Spleen (tissue), 11 donors: ENCODE results near the gene ZNF181. TPM values are rescaled to one million over a fixed set of nuclear protein-coding genes. Genes with fewer than 3 reads are reported as not detected.

Experiments used
- DNase-seq: peaks from one replicate; pipeline ENCODE4 v3.0.0-alpha.2; 2020
- H3K27ac ChIP-seq, 8 donors: fragments of 200-600 bp; sonication (generic) in 7 of 8; 1 replicate in 4 of 8; 2 replicates in 4 of 8; pipeline versions ENCODE4 v1.5.0 to v1.8.0; 2016 to 2021; ENCODE audit warnings: inconsistent platforms in 4 of 8, mild to moderate bottlenecking in 4 of 8, moderate library complexity in 1 of 8
- H3K27me3 ChIP-seq, 7 donors: fragments of 200-600 bp; sonication (generic) in 6 of 7; replicated peaks in 1 of 7; 1 replicate in 4 of 7; 2 replicates in 3 of 7; pipeline versions ENCODE4 v1.5.0 to v1.8.0; 2016 to 2021; ENCODE audit warnings: inconsistent platforms in 3 of 7, mild to moderate bottlenecking in 1 of 7
- H3K36me3 ChIP-seq, 6 donors: fragments of 200-600 bp; sonication (generic) in 5 of 6; 1 replicate in 4 of 6; 2 replicates in 2 of 6; pipeline versions ENCODE4 v1.5.0 to v1.8.0; 2016 to 2021; ENCODE audit warnings: inconsistent platforms in 2 of 6
- H3K4me1 ChIP-seq, 6 donors: fragments of 200-600 bp; sonication (generic) in 5 of 6; 1 replicate in 3 of 6; 2 replicates in 3 of 6; pipeline versions ENCODE4 v1.5.0 to v1.8.0; 2016 to 2021; ENCODE audit warnings: inconsistent platforms in 3 of 6
- H3K4me3 ChIP-seq, 8 donors: fragments of 200-600 bp; sonication (generic) in 7 of 8; 1 replicate in 4 of 8; 2 replicates in 4 of 8; pipeline versions ENCODE4 v1.5.0 to v1.8.0; 2016 to 2021; ENCODE audit warnings: inconsistent platforms in 4 of 8, mild to moderate bottlenecking in 4 of 8, moderate library complexity in 2 of 8
- H3K9me3 ChIP-seq, 8 donors: fragments of 200-600 bp; sonication (generic) in 7 of 8; 1 replicate in 4 of 8; 2 replicates in 4 of 8; pipeline versions ENCODE4 v1.5.0 to v1.8.0; 2016 to 2021; ENCODE audit warnings: inconsistent platforms in 4 of 8
- CTCF ChIP-seq, 11 experiments: fragments of 200-600 bp in 7 of 11; fragments of 450-650 bp in 4 of 11; sonication (generic) in 4 of 11; IDR thresholded peaks in 8 of 11; conservative IDR thresholded peaks in 3 of 11; 1 replicate in 7 of 11; 2 replicates in 4 of 11; pipeline versions ENCODE4 v1.4.0 to v1.8.0; 2016 to 2021; ENCODE audit warnings: antibody characterized with exemption in 11 of 11, inconsistent platforms in 4 of 11, mild to moderate bottlenecking in 1 of 11
- POLR2A ChIP-seq, 3 donors: fragments of 450-650 bp; IDR thresholded peaks; one replicate each; pipeline ENCODE4 v1.5.1; 2017; ENCODE audit warnings: antibody characterized with exemption in 3 of 3, mild to moderate bottlenecking in 1 of 3
- POLR2AphosphoS5 ChIP-seq, 3 donors: sonication (generic); formaldehyde crosslinking; IDR thresholded peaks; one replicate each; pipeline ENCODE4 v1.5.1; 2017; ENCODE audit warnings: antibody characterized with exemption in 3 of 3
- WGBS, 5 donors: extraction: QIAGEN DNeasy Blood & Tissue Kit in 3 of 5; methylation state at CpG; one replicate each; pipeline versions ENCODE4 v1.1.5 to v1.1.7; 2013 to 2018; 5-methylcytosine and 5-hydroxymethylcytosine counted together
- intact Hi-C: fragments of 100-400 bp; cut with DNase I; formaldehyde crosslinking; loops from one replicate; pipeline ENCODE4 v1.15.0; 2023; ENCODE audit warnings: low total_unique reads
- polyA plus RNA-seq, 3 donors: library from polyadenylated mRNA; stranded (reverse); fragments of 200-250 nt; gene quantifications; one replicate each; pipeline ENCODE4 v1.2.1, GENCODE V29; 2013
- total RNA-seq, 7 donors: library from RNA; depleted of rRNA in 3 of 7; stranded (reverse); fragments of >200 nt in 3 of 7; fragmentation: NEBNext Ultra II Directional in 4 of 7; extraction: Animal tissue kit (Norgen Biotek cat#: 25700) in 4 of 7; gene quantifications; one replicate each; pipeline versions ENCODE4 v1.1.0 to v1.2.1, GENCODE V29; 2016 to 2021
- donor health status: healthy with polysubstance abuse.
- donor health status: DM: no; HTN: no; CAD: no; lungs with moderate emphysema.
- donor health status: DM: no; HTN: no; CAD: no.
- donor health status: Bipolar disorder and iron deficiency.
- donor health status: healthy.
- donor health status: DM: no; HTN: no; CAD: no.
- donor health status: DM: yes; HTN: yes; CAD: no.

Gene ZNF181
- total and polyA plus RNA-seq, 10 donors, result 6.8 to 36.5 (median 12.7) TPM

DNA sequence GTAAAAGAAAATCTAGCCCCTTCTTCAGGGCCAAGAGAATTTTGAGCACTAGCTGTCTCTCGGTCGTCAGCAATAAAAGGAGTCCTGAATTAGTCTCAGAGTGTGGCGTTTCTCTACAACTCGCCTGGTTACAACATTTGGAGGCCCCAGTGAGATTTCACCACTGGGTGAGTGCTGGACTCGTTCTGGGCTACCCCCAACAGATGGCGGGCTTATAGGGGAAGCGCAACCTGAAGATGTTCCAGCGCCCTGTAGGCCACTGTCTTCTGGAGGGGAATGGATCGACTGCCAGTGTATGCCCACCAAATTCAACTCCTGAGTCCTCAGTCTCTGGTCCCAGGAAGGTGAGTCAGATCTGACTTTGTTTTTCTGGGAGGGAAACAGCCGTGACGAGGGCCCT lies 11.7 kb upstream of the ZNF181 start:
- intact Hi-C loops, result no loop called here
- no peak overlapping the region for H3K4me3 ChIP-seq
- H3K9me3 ChIP-seq, result no peaks in the 10 kb centered on the region
- 54 to 73% (median 64%) methylated on average over 9 to 11 of the region's 11 CpGs for WGBS, 5 donors
- no peak for TF ChIP-seq POLR2AphosphoS5 (IDR thresholded peaks at IDR 0.05)
- no peak for TF ChIP-seq CTCF (IDR thresholded peaks at IDR 0.05 in 8 of 11, conservative IDR thresholded peaks at IDR 0.05 in 3 of 11)
- TF ChIP-seq POLR2A (IDR thresholded peaks at IDR 0.05), result no peak
- DNase-seq, result no peak
- peaks cover 0 to 23% (median 0%) of the 10 kb centered on the region in 7 donors for H3K27me3 ChIP-seq
- no peaks in the 10 kb centered on the region for H3K4me1 ChIP-seq
- H3K36me3 ChIP-seq, result no peaks in the 10 kb centered on the region
- H3K27ac ChIP-seq, result no peak overlapping the region

DNA sequence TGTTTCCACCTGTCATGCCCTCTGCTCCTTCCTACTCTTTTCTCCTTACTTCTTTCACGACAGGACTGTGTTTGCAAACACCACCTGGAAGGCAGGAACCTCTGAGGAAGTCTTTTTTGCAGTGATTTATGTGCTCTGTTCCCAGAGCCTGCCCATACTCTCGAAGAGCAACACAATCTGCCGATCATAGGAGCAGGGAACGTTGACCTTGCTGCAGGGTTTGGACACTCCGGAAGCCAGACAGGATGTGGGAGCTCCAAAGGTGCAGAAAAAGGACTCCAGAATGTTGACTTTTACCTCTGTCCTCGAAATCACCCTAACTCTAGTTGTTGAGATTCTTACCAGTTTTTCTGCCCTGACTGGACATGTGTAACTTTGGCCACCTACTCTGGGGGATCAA lies 8.6 kb upstream of the ZNF181 start:
- Histone ChIP-seq H3K27me3 (peaks cover 0 to 23% (median 0%) of the 10 kb centered on the region in 7 donors), H3K9me3 (no peaks in the 10 kb centered on the region), H3K27ac (no peak overlapping the region), H3K4me1 (no peaks in the 10 kb centered on the region), H3K4me3 (no peak overlapping the region), H3K36me3 (no peaks in the 10 kb centered on the region)
- 27 to 44% (median 34%) methylated on average over 6 of the region's 6 CpGs for WGBS, 5 donors
- DNase-seq, result no peak
- TF ChIP-seq POLR2AphosphoS5 (IDR thresholded peaks at IDR 0.05) (no peak), POLR2A (IDR thresholded peaks at IDR 0.05) (no peak), CTCF (IDR thresholded peaks at IDR 0.05 in 8 of 11, conservative IDR thresholded peaks at IDR 0.05 in 3 of 11) (no peak)
- intact Hi-C loops, result no loop called here

- Histone ChIP-seq H3K36me3 (peaks cover 0 to 11% (median 6%) of the 10 kb centered on the region in 6 donors), H3K27ac (no peak overlapping the region), H3K27me3 (peaks cover 0 to 9% (median 0%) of the 10 kb centered on the region in 7 donors), H3K4me3 (no peak overlapping the region), H3K9me3 (peaks cover 0 to 14% (median under 1%) of the 10 kb centered on the region in 8 donors), H3K4me1 (peaks cover 13 to 31% (median 27%) of the 10 kb centered on the region in 6 donors)
- WGBS, 5 donors, result 86 to 95% (median 89%) methylated on average over 10 to 11 of the region's 11 CpGs
- TF ChIP-seq POLR2AphosphoS5 (IDR thresholded peaks at IDR 0.05), result no peak
- TF ChIP-seq CTCF (IDR thresholded peaks at IDR 0.05 in 8 of 11, conservative IDR thresholded peaks at IDR 0.05 in 3 of 11), result no peak
- TF ChIP-seq POLR2A (IDR thresholded peaks at IDR 0.05), result no peak
- intact Hi-C loops, result loop anchor here (10.0 kb wide), 1 partner anchor 56 kb away; the partner anchor contains the start of genes SCGB2B2 and ZNF302
- no peak for DNase-seq
Measured at GRCh38 chr19:34731019-34731829, 2.8 kb upstream of the ZNF181 start.

GRCh38 chr19:34731964-34732363 lies 2.1 kb upstream of the ZNF181 start:
- Histone ChIP-seq H3K9me3 (peaks cover 0 to 21% (median 6%) of the 10 kb centered on the region in 8 donors), H3K4me1 (peaks cover 13 to 38% (median 27%) of the 10 kb centered on the region in 6 donors), H3K27me3 (peaks cover 0 to 1% (median 0%) of the 10 kb centered on the region in 7 donors), H3K27ac (no peak overlapping the region), H3K4me3 (no peak overlapping the region), H3K36me3 (peaks cover 0 to 18% (median 10%) of the 10 kb centered on the region in 6 donors)
- 78 to 91% (median 81%) methylated on average over 3 to 7 of the region's 7 CpGs for WGBS, 5 donors
- intact Hi-C loops, result loop anchor here (10.0 kb wide), 1 partner anchor 57 kb away; the partner anchor contains the start of genes SCGB2B2 and ZNF302
- TF ChIP-seq POLR2AphosphoS5 (IDR thresholded peaks at IDR 0.05) (no peak), CTCF (IDR thresholded peaks at IDR 0.05 in 8 of 11, conservative IDR thresholded peaks at IDR 0.05 in 3 of 11) (no peak), POLR2A (IDR thresholded peaks at IDR 0.05) (no peak)
- no peak for DNase-seq
